Vagina (tissue), 2 donors: ENCODE measurements around the gene SPIN1.
"Not testable (repeated sequence)": the region's sequence is repeated elsewhere in the genome, so short reads cannot be mapped to it uniquely, and the experiment has no call there.

Source experiments
- POLR2AphosphoS5 ChIP-seq, 2 donors: sonication (generic); formaldehyde crosslinking; IDR thresholded peaks; one replicate each; pipeline ENCODE4 v1.9.0; 2017; ENCODE audit warnings: antibody characterized with exemption in 2 of 2, mild to moderate bottlenecking in 2 of 2, low read depth in 1 of 2; ENCODE audit not compliant: insufficient read depth in 1 of 2
- TF ChIP-seq, protein P1 (sequence below), 3 experiments: fragments of 450-650 bp in 2 of 3; fragments of 200-600 bp in 1 of 3; sonication (generic) in 1 of 3; IDR thresholded peaks; one replicate each; pipeline ENCODE4 v1.5.1; 2017 to 2019; ENCODE audit warnings: antibody characterized with exemption in 3 of 3, mild to moderate bottlenecking in 2 of 3, moderate library complexity in 2 of 3

GRCh38 chr9:88350354-88350753 lies 37.9 kb upstream of the SPIN1 start:
- TF ChIP-seq, protein P1, sequence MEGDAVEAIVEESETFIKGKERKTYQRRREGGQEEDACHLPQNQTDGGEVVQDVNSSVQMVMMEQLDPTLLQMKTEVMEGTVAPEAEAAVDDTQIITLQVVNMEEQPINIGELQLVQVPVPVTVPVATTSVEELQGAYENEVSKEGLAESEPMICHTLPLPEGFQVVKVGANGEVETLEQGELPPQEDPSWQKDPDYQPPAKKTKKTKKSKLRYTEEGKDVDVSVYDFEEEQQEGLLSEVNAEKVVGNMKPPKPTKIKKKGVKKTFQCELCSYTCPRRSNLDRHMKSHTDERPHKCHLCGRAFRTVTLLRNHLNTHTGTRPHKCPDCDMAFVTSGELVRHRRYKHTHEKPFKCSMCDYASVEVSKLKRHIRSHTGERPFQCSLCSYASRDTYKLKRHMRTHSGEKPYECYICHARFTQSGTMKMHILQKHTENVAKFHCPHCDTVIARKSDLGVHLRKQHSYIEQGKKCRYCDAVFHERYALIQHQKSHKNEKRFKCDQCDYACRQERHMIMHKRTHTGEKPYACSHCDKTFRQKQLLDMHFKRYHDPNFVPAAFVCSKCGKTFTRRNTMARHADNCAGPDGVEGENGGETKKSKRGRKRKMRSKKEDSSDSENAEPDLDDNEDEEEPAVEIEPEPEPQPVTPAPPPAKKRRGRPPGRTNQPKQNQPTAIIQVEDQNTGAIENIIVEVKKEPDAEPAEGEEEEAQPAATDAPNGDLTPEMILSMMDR (IDR thresholded peaks at IDR 0.05): not testable (repeated sequence)
- not testable (repeated sequence) for TF ChIP-seq POLR2AphosphoS5 (IDR thresholded peaks at IDR 0.05; ENCODE audit: insufficient read depth in 1 of 2, low read depth in 1 of 2)
